ENCODE results near the gene CORO7.

DNA sequence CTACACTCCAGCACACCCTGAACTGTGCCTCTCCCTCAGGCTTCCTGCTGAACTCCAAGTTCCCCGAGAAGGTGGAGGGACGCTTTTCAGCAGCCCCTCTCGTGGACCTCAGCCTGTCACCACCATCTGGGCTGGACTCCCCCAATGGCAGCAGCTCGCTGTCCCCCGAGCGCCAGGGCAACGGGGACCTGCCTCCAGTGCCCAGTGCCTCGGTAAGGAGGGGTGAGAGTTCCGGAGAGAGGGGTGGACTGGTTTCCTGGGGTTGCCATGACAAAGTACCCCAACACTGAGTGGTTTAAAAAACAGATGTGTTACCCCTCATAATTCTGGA is 83.1 kb downstream of the CORO7 start:
- TF ChIP-seq CTCF (IDR thresholded peaks at IDR 0.05; ENCODE audit: low read length) (no peak), EZH2 (IDR thresholded peaks at IDR 0.05; ENCODE audit: borderline replicate concordance, low read length) (no peak)
